A549 treated with AZD9567 at 1 μM for 4 hours (cell line): ENCODE results near the gene SPATA12. TPM values are rescaled to one million over a fixed set of nuclear protein-coding genes. Genes with fewer than 3 reads are reported as not detected.

Source experiments
- total RNA-seq: library from RNA; stranded (reverse); fragments of 200-300 nt; extraction: Qiagen RNA extraction; gene quantifications from 5 replicates; pipeline ENCODE4 v1.2.3, GENCODE V29; 2022; ENCODE audit not compliant: insufficient read depth

SPATA12 gene
- total RNA-seq, result 0.18 to 0.34 TPM (median 0.27 TPM) in 4 of 5 replicates, not detected in the other

DNA sequence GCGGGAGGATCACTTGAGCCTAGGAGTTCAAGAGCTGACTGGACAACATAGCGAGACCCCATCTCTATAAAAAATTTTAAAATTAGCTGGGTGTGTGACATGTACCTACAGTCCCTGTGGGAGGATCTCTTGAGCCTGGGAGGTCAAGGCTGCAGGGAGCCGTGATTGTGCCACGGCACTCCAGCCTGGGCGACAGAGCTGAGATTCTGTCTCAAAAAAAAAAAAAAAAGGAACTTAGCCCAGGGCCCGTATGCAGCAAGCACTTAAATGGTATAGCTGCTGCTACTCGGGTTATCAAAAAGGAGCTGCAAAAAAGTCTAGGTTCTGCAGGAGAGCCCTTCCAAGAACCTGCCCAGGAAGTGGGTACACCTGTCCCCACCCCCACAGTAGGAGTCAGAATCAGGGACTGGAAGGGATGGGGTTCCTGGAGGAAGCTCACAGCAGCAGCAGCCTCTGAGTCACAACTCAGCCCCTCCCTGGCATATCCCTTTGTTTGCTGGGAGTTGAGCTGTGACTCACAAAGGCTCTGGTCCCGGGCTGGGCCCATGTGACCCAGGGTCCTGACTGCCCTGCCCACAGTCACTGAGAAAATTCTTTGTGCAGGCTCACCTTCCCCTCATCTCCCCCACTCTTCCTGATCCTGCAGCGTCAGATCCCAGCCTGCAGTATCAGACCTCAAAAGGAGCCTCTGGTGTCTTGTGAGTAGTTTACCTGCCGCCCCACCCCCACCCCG lies at the start of gene SPATA12:
SPATA12 (plus strand) TSS at position 576 of the 733 bp plus-strand sequence. CDS start 13,031 bp downstream, outside the sequence.

Other genes with a start within 250 kb of the SPATA12 start
- 0.55 to 1.6 TPM (median 1.2 TPM) in 5 replicates for gene IL17RD, start 104.7 kb downstream of the SPATA12 start, total RNA-seq
- gene HESX1, start 139.3 kb downstream of the SPATA12 start, total RNA-seq, result 0.15 to 0.52 TPM (median 0.35 TPM) in 4 of 5 replicates, not detected in the other
- 12.8 to 19.3 TPM (median 19.0 TPM) in 5 replicates for gene APPL1, start 167.1 kb downstream of the SPATA12 start, total RNA-seq
- not detected in 5 replicates for gene ASB14, start 232.0 kb downstream of the SPATA12 start, total RNA-seq